ENCODE measurements around the gene PLEKHH1.

Gene PLEKHH1

GRCh38 chr14:67532998-67533753 lies at the start of gene PLEKHH1:
PLEKHH1 (plus strand) TSS chr14:67533290; CDS start chr14:67541868, 8,578 bp downstream.
- DNase-seq (ENCODE audit: low read depth, low spot score) = peak; percentile 82

GRCh38 chr14:67483579-67484285 lies 49.4 kb upstream of the PLEKHH1 start:
- peak; percentile 55 for DNase-seq (ENCODE audit: low read depth, low spot score)

- DNase-seq (ENCODE audit: low read depth, low spot score) = peak; percentile 57
Observed at GRCh38 chr14:67485501-67486095, 47.5 kb upstream of the PLEKHH1 start.

GRCh38 chr14:67486890-67487289 lies 46.2 kb upstream of the PLEKHH1 start:
- DNase-seq (ENCODE audit: low read depth, low spot score) = no peak

GRCh38 chr14:67487332-67487731 lies 45.8 kb upstream of the PLEKHH1 start:
- DNase-seq (ENCODE audit: low read depth, low spot score) = no peak

- DNase-seq (ENCODE audit: low read depth, low spot score) = no peak
Observed at GRCh38 chr14:67487937-67488893, 44.9 kb upstream of the PLEKHH1 start, which contains the start of gene TMEM229B. TMEM229B (minus strand) TSS chr14:67488721; CDS start chr14:67473923, 14,798 bp downstream.

GRCh38 chr14:67490196-67490595 lies 42.9 kb upstream of the PLEKHH1 start:
- DNase-seq (ENCODE audit: low read depth, low spot score) = no peak

- DNase-seq (ENCODE audit: low read depth, low spot score) = peak; percentile 34
Observed at GRCh38 chr14:67491285-67491684, 41.8 kb upstream of the PLEKHH1 start.

- DNase-seq (ENCODE audit: low read depth, low spot score) = peak; percentile 56
Observed at GRCh38 chr14:67491741-67492507, 41.2 kb upstream of the PLEKHH1 start.

GRCh38 chr14:67492538-67492937 lies 40.6 kb upstream of the PLEKHH1 start:
- DNase-seq (ENCODE audit: low read depth, low spot score) = no peak

GRCh38 chr14:67493092-67493717 lies 39.9 kb upstream of the PLEKHH1 start:
- DNase-seq (ENCODE audit: low read depth, low spot score) = no peak

- no peak for DNase-seq (ENCODE audit: low read depth, low spot score)
Observed at GRCh38 chr14:67495827-67496226, 37.3 kb upstream of the PLEKHH1 start.

- DNase-seq (ENCODE audit: low read depth, low spot score) = no peak
Observed at GRCh38 chr14:67497216-67497615, 35.9 kb upstream of the PLEKHH1 start.

- DNase-seq (ENCODE audit: low read depth, low spot score) = no peak
Observed at GRCh38 chr14:67497716-67498115, 35.4 kb upstream of the PLEKHH1 start.

- DNase-seq (ENCODE audit: low read depth, low spot score) = no peak
Observed at GRCh38 chr14:67500981-67501380, 32.1 kb upstream of the PLEKHH1 start.

GRCh38 chr14:67501670-67502069 lies 31.4 kb upstream of the PLEKHH1 start:
- no peak for DNase-seq (ENCODE audit: low read depth, low spot score)

- DNase-seq (ENCODE audit: low read depth, low spot score) = no peak
Observed at GRCh38 chr14:67502867-67503266, 30.2 kb upstream of the PLEKHH1 start.

- DNase-seq (ENCODE audit: low read depth, low spot score) = no peak
Observed at GRCh38 chr14:67503331-67503730, 29.8 kb upstream of the PLEKHH1 start.

- no peak for DNase-seq (ENCODE audit: low read depth, low spot score)
Observed at GRCh38 chr14:67505254-67505653, 27.8 kb upstream of the PLEKHH1 start.

- DNase-seq (ENCODE audit: low read depth, low spot score) = no peak
Observed at GRCh38 chr14:67508956-67509355, 24.1 kb upstream of the PLEKHH1 start.

Measured in ELF-1 (cell line).